NCI-H774 (cell line): ENCODE data around the gene CCDC47.
A peak's percentile ranks its signal among the peaks of the same experiment; 100 is the strongest.
"Not testable (repeated sequence)": the region's sequence is repeated elsewhere in the genome, so short reads cannot be mapped to it uniquely, and the experiment has no call there.

Experiments used
- DNase-seq: peaks from one replicate; lab custom pipeline; 2025; lab: John Stamatoyannopoulos, UW

CCDC47 gene

GRCh38 chr17:63773272-63774140 lies at the start of gene CCDC47:
Gene CCDC47 (minus strand): TSS chr17:63773597. CDS start chr17:63766175, 7,422 bp downstream.
- DNase-seq, result peak; percentile 100

- DNase-seq, result no peak
Observed at GRCh38 chr17:63822537-63822936, 49.1 kb upstream of the CCDC47 start.

- no peak for DNase-seq
Observed at GRCh38 chr17:63821804-63822203, 48.4 kb upstream of the CCDC47 start.

- DNase-seq, result no peak
Observed at GRCh38 chr17:63820963-63821561, 47.7 kb upstream of the CCDC47 start.

GRCh38 chr17:63819585-63820537 lies 46.5 kb upstream of the CCDC47 start:
- no peak for DNase-seq

GRCh38 chr17:63819131-63819530 lies 45.7 kb upstream of the CCDC47 start:
- DNase-seq, result no peak

- DNase-seq, result no peak
Observed at GRCh38 chr17:63817736-63818385, 44.5 kb upstream of the CCDC47 start.

- DNase-seq, result no peak
Observed at GRCh38 chr17:63816669-63817068, 43.3 kb upstream of the CCDC47 start.

- DNase-seq, result no peak
Observed at GRCh38 chr17:63816123-63816522, 42.7 kb upstream of the CCDC47 start.

GRCh38 chr17:63809970-63810369 lies 36.6 kb upstream of the CCDC47 start:
- no peak for DNase-seq

GRCh38 chr17:63805591-63805990 lies 32.2 kb upstream of the CCDC47 start:
- DNase-seq, result no peak

- DNase-seq, result no peak
Observed at GRCh38 chr17:63804328-63804727, 30.9 kb upstream of the CCDC47 start.

GRCh38 chr17:63800783-63801182 lies 27.4 kb upstream of the CCDC47 start:
- DNase-seq, result no peak

GRCh38 chr17:63798572-63799106 lies 25.2 kb upstream of the CCDC47 start:
- no peak for DNase-seq

GRCh38 chr17:63796375-63796774 lies 23.0 kb upstream of the CCDC47 start:
- DNase-seq, result not testable (repeated sequence)

GRCh38 chr17:63792055-63792729 lies 18.8 kb upstream of the CCDC47 start:
- DNase-seq, result no peak

- DNase-seq, result no peak
Observed at GRCh38 chr17:63790057-63790456, 16.7 kb upstream of the CCDC47 start.

- DNase-seq, result no peak
Observed at GRCh38 chr17:63786971-63787711, 13.7 kb upstream of the CCDC47 start.

GRCh38 chr17:63786117-63786516 lies 12.7 kb upstream of the CCDC47 start:
- DNase-seq, result no peak

- DNase-seq, result no peak
Observed at GRCh38 chr17:63785556-63785955, 12.2 kb upstream of the CCDC47 start.
